Upper lobe of left lung (tissue), 6 donors: ENCODE measurements around the gene NELFB. TPM values are rescaled to one million over a fixed set of nuclear protein-coding genes. Genes with fewer than 3 reads are reported as not detected.

Source experiments
- ATAC-seq, 2 donors: fragments of 200-7000 bp; cut with Tn5 transposase; one replicate each; pipeline ENCODE4 v1.9.1; 2022; ENCODE audit warnings: mild to moderate bottlenecking in 2 of 2, moderate library complexity in 2 of 2; ENCODE audit not compliant: low FRiP score in 2 of 2
- DNase-seq, 2 donors: peaks; one replicate each; pipeline ENCODE4 v3.0.0-alpha.2; 2019 to 2020
- H3K27ac ChIP-seq, 4 donors: fragments of 200-600 bp; sonication (generic); one replicate each; pipeline ENCODE4 v1.5.1; 2016 to 2019
- H3K27me3 ChIP-seq, 4 donors: fragments of 200-600 bp; sonication (generic); one replicate each; pipeline ENCODE4 v1.5.1; 2017 to 2019
- H3K36me3 ChIP-seq, 4 donors: fragments of 200-600 bp; sonication (generic); one replicate each; pipeline ENCODE4 v1.5.1; 2016 to 2019
- H3K4me1 ChIP-seq, 4 donors: fragments of 200-600 bp; sonication (generic); one replicate each; pipeline ENCODE4 v1.5.1; 2018 to 2019
- H3K4me3 ChIP-seq, 4 donors: fragments of 200-600 bp; sonication (generic); one replicate each; pipeline ENCODE4 v1.5.1; 2017 to 2019; ENCODE audit warnings: mild to moderate bottlenecking in 2 of 4, moderate library complexity in 1 of 4
- H3K9me3 ChIP-seq, 4 donors: fragments of 200-600 bp; sonication (generic); one replicate each; pipeline ENCODE4 v1.5.1; 2018 to 2019
- CTCF ChIP-seq, 6 experiments: fragments of 450-650 bp in 4 of 6; fragments of 200-600 bp in 2 of 6; sonication (generic) in 2 of 6; IDR thresholded peaks; one replicate each; pipeline ENCODE4 v1.5.1; 2016 to 2019; ENCODE audit warnings: antibody characterized with exemption in 6 of 6
- EP300 ChIP-seq, 4 donors: sonication (generic); formaldehyde crosslinking; IDR thresholded peaks; one replicate each; pipeline ENCODE4 v1.5.1; 2017; ENCODE audit warnings: antibody characterized with exemption in 4 of 4, control low read depth in 2 of 4
- POLR2A ChIP-seq, 4 donors: fragments of 450-650 bp; IDR thresholded peaks; one replicate each; pipeline ENCODE4 v1.5.1; 2016 to 2017; ENCODE audit warnings: antibody characterized with exemption in 4 of 4, mild to moderate bottlenecking in 2 of 4
- POLR2AphosphoS5 ChIP-seq, 2 donors: sonication (generic); formaldehyde crosslinking; IDR thresholded peaks; one replicate each; pipeline ENCODE4 v1.5.1; 2017; ENCODE audit warnings: antibody characterized with exemption in 2 of 2
- WGBS, 2 donors: methylation state at CpG; one replicate each; pipeline ENCODE4 v1.1.5; 2017 to 2018; 5-methylcytosine and 5-hydroxymethylcytosine counted together
- total RNA-seq, 6 donors: library from RNA; depleted of rRNA in 4 of 6; stranded (reverse); fragments of >200 nt in 4 of 6; gene quantifications; one replicate each; pipeline versions ENCODE4 v1.1.0 to v1.2.1, GENCODE V29; 2016 to 2021
- donor health status: DM: no; HTN: no; CAD: no; lungs with moderate emphysema.
- donor health status: DM: no; HTN: yes; CAD: no; lungs with severe emphysema.

NELFB gene
- total RNA-seq, 6 donors from 2014 or later = 31.8 to 55.6 (median 49.8) TPM

GRCh38 chr9:137251490-137252268 lies 3.4 kb upstream of the NELFB start:
- TF ChIP-seq EP300 (IDR thresholded peaks at IDR 0.05) (no peak), CTCF (IDR thresholded peaks at IDR 0.05) (no peak), POLR2AphosphoS5 (IDR thresholded peaks at IDR 0.05) (no peak), POLR2A (IDR thresholded peaks at IDR 0.05) (no peak)
- Histone ChIP-seq H3K4me1 (peaks cover 18 to 35% (median 24%) of the 10 kb centered on the region in 4 donors), H3K9me3 (no peaks in the 10 kb centered on the region), H3K27me3 (no peaks in the 10 kb centered on the region), H3K27ac (no peak overlapping the region), H3K4me3 (no peak overlapping the region), H3K36me3 (peaks cover 0 to 5% (median 3%) of the 10 kb centered on the region in 4 donors)
- DNase-seq (peak in 1 of 2 donors; percentile 74), ATAC-seq (no peak)
- 88 to 92% methylated on average over 11 to 22 of the region's 22 CpGs for WGBS, 2 donors

- H3K4me1 ChIP-seq = peaks cover 23 to 34% (median 25%) of the 10 kb centered on the region in 4 donors
- DNase-seq (peak in 1 of 2 donors; percentile 80), ATAC-seq (no peak)
- peaks cover 0 to 14% (median 9%) of the 10 kb centered on the region in 4 donors for H3K36me3 ChIP-seq
- H3K4me3 ChIP-seq = no peak overlapping the region
- no peak for TF ChIP-seq EP300 (IDR thresholded peaks at IDR 0.05)
- no peak for TF ChIP-seq CTCF (IDR thresholded peaks at IDR 0.05)
- TF ChIP-seq POLR2AphosphoS5 (IDR thresholded peaks at IDR 0.05) = no peak
- no peak for TF ChIP-seq POLR2A (IDR thresholded peaks at IDR 0.05)
- H3K27ac ChIP-seq = no peak overlapping the region
- no peaks in the 10 kb centered on the region for H3K27me3 ChIP-seq
- 91 to 98% methylated on average over 17 to 33 of the region's 35 CpGs for WGBS, 2 donors
- H3K9me3 ChIP-seq = no peaks in the 10 kb centered on the region
Observed at GRCh38 chr9:137252555-137253506, 2.3 kb upstream of the NELFB start.

GRCh38 chr9:137253717-137254623 lies 1.2 kb upstream of the NELFB start:
- Histone ChIP-seq H3K27ac (peak overlapping the region; percentile 57 to 92 (median 80)), H3K4me3 (peak overlapping the region; percentile 64 to 100 (median 100)), H3K4me1 (peaks cover 23 to 30% (median 25%) of the 10 kb centered on the region in 4 donors), H3K27me3 (no peaks in the 10 kb centered on the region), H3K9me3 (no peaks in the 10 kb centered on the region), H3K36me3 (peaks cover 2 to 23% (median 15%) of the 10 kb centered on the region in 4 donors)
- TF ChIP-seq CTCF (IDR thresholded peaks at IDR 0.05) (no peak), POLR2AphosphoS5 (IDR thresholded peaks at IDR 0.05) (no peak), EP300 (IDR thresholded peaks at IDR 0.05) (no peak), POLR2A (IDR thresholded peaks at IDR 0.05) (no peak)
- DNase-seq (peak in 1 of 2 donors; percentile 71), ATAC-seq (no peak)
- WGBS, 2 donors = 53 to 68% methylated on average over 6 to 21 of the region's 21 CpGs

- WGBS, 2 donors = 0 to 6% methylated on average over 7 to 20 of the region's 51 CpGs
- peak in 1 of 2 donors; percentile 65 for DNase-seq
- peaks cover 23 to 30% (median 25%) of the 10 kb centered on the region in 4 donors for H3K4me1 ChIP-seq
- peak; percentile 17 to 52 for ATAC-seq
- peak overlapping the region; percentile 73 to 92 (median 80) for H3K27ac ChIP-seq
- TF ChIP-seq POLR2A (IDR thresholded peaks at IDR 0.05) = no peak
- TF ChIP-seq CTCF (IDR thresholded peaks at IDR 0.05) = no peak
- TF ChIP-seq EP300 (IDR thresholded peaks at IDR 0.05) = no peak
- TF ChIP-seq POLR2AphosphoS5 (IDR thresholded peaks at IDR 0.05) = no peak
- peaks cover 2 to 27% (median 18%) of the 10 kb centered on the region in 4 donors for H3K36me3 ChIP-seq
- H3K4me3 ChIP-seq = peak overlapping the region; percentile 99 to 100 (median 100)
- no peaks in the 10 kb centered on the region for H3K9me3 ChIP-seq
- H3K27me3 ChIP-seq = no peaks in the 10 kb centered on the region
Observed at GRCh38 chr9:137255448-137256114, 454 bp downstream of the NELFB start.
